GM19452 (cell line): ENCODE data around the gene CAMTA2.
"Not testable (repeated sequence)": the region's sequence is repeated elsewhere in the genome, so short reads cannot be mapped to it uniquely, and the experiment has no call there.

Experiments
- ATAC-seq: cut with Tn5 transposase; IDR thresholded peaks from one replicate; pipeline ENCODE4 v1.9.1; 2021; ENCODE audit not compliant: unreplicated experiment

Gene CAMTA2

GRCh38 chr17:4933646-4934045 is 53.8 kb downstream of the CAMTA2 start:
- ATAC-seq, result no peak

GRCh38 chr17:4932756-4933155 is 54.7 kb downstream of the CAMTA2 start:
- no peak for ATAC-seq

- no peak for ATAC-seq
Measured at GRCh38 chr17:4931963-4932362, 55.5 kb downstream of the CAMTA2 start, which contains the start of gene GP1BA. GP1BA (plus strand) TSS chr17:4932277; CDS start chr17:4932605, 328 bp downstream.

- no peak for ATAC-seq
Measured at GRCh38 chr17:4928881-4929280, 58.6 kb downstream of the CAMTA2 start.

GRCh38 chr17:4926577-4927335 is 60.7 kb downstream of the CAMTA2 start:
- not testable (repeated sequence) for ATAC-seq

GRCh38 chr17:4921320-4921719 is 66.2 kb downstream of the CAMTA2 start:
- no peak for ATAC-seq

GRCh38 chr17:4920351-4921048 is 67.0 kb downstream of the CAMTA2 start:
- ATAC-seq, result no peak

GRCh38 chr17:4919511-4920047 is 67.9 kb downstream of the CAMTA2 start:
- ATAC-seq, result no peak
